ENCODE data around the gene IGSF3.
A peak's percentile ranks its signal among the peaks of the same experiment; 100 is the strongest.
"Not testable (repeated sequence)": the region's sequence is repeated elsewhere in the genome, so short reads cannot be mapped to it uniquely, and the experiment has no call there.

Gene IGSF3

GRCh38 chr1:116572771-116573430, 94.6 kb downstream of the IGSF3 start:
- DNase-seq: no peak

- no peak for DNase-seq
Observed at GRCh38 chr1:116572099-116572498, 95.4 kb downstream of the IGSF3 start.

DNA sequence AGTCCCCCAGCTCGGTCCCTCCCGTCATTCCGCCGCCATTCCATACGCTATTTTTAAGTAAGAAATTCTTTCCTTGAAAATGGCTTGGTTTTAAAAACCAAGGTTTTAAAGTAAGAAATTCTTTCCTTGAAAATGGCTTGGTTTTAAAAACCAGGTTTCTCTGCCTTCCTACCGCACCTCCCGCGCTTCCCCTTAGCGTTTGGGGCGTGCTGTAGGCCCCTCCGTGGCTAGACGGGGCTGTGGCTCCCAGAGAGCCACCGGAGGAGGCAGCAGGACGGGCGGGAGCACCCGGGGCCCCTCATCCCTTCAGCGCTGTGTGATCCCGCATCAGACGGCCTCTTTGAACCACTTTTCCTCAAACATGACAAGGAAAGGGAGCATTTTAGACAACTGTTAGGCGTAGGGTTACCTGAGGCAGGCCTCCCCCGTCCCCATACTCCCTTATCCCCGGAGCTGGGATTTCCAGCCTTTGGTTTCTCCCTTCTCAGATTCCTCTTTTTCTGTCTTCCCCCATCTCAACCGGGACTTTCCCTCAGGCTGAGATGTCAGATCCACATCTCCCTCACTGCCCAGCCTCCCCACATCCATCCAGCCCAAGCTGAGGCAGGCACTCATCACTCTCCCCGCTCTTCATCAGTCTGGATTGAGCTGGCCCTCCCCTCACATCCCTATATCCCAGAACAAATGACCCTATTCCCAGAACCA, 96.2 kb downstream of the IGSF3 start:
- no peak for DNase-seq

DNA sequence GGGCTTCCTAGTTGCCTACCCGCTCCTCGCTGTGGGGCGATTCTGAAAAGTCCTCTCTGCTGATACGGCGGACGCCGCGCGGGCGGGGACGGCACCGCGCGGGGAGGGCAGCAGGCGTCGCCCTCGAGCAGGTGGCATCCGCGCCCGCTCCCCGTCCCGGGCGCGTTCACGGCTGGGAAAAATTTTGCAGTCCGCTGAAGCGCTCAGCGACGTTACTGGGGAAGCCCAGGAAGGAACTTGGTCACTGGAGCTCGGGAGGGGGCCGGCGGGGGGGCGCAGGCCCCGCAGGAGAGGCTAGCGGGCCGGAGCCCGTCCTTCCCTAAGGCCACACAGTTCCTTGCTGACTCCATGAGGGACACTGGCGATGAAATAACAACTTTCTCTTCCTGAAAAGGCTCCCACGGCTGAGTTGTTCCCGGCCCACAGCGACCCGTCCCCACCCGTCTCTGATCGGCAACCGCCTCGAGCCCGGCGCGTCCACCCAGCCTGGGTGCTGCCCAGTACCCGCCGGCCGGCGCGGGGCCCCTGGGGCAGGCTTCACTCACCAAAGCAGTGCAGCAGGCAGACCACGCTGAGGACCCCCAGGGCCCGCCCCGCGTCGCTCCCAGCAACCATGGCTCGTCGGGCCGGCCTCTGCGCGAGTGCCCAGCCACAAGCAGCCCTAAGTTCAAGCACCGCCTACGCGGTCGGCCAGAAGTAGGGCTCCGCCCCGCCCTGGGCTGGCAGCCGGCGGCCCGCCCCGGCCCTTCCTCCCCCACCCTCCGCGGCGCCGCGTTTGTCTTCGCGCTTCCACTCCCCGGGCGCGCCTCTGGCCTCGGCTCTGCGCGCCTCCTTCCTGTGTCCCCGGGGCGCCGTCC, 96.9 kb downstream of the IGSF3 start, which contains the start of gene CD58:
Gene CD58, minus strand, starts transcription at position 669 of the 857 bp plus-strand sequence. Its CDS starts 54 bp downstream, at position 615.
- peak; percentile 85 for DNase-seq

DNA sequence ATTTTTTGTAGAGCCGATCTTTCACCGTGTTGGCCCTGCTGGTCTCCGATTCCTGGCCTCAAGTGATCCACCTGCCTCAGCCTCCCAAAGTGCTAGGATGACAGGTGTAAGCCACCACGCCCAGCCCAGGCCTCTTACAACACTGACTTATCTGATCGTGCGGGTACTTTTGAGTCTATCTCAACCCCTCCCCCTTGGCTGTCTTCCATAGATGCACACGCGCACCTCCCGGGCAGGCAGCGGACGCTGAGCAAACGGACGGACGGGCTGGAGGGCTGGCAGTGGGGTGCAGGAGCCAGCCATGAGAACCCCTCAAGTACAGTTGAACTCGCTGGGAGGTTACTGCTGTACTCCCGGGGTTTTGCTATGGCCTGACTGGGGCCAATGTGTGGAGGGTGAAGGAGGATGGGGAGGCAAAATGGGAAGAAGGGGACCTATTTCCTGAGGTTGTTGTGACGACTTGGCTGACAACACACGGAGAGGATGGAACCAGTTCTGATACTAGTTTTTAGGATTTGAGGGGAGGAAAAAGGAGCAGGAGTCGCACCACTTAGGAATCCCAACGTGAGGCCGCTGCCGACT, 97.7 kb downstream of the IGSF3 start:
- peak; percentile 72 for DNase-seq

- DNase-seq: no peak
Observed at GRCh38 chr1:116569381-116569670, 98.2 kb downstream of the IGSF3 start.

GRCh38 chr1:116568662-116569380, 98.7 kb downstream of the IGSF3 start:
- DNase-seq: no peak

GRCh38 chr1:116567790-116568661, 99.5 kb downstream of the IGSF3 start:
- no peak for DNase-seq

DNA sequence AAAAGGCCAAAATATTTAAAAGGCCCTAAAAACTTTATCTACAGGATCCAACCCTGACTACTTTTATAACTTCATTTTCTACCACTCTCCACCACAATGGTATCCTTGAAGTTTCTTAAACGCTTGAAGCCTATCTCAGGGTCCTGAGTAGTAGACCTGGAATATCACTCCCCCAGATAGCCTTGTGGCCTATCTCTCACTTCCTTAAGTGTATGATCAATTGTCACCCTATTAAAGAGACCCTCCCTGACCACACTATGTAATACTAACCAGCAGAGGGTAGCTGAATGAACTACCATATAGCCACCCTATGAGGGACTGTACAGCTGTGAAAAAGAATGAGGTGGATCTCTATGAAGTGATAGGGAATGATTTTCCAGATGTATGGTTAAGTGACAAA, 102.3 kb downstream of the IGSF3 start:
- no peak for DNase-seq

DNA sequence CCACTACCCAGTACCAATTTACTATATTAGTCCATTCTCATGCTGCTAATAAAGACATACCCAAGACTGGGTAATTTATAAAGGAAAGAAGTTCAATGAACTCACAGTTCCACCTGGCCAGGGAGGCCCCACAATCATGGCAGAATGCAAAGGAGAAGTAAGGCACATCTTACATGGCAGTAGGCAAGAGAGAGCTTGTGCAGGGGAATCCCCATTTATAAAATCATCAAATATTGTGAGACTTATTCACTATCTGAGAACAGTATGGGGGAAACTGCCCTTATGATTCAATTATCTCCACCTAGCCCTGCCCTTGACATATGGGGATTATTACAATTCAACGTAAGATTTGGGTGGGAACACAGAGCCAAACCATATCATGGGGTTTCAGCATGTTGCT, 103.1 kb downstream of the IGSF3 start:
- DNase-seq: no peak

DNA sequence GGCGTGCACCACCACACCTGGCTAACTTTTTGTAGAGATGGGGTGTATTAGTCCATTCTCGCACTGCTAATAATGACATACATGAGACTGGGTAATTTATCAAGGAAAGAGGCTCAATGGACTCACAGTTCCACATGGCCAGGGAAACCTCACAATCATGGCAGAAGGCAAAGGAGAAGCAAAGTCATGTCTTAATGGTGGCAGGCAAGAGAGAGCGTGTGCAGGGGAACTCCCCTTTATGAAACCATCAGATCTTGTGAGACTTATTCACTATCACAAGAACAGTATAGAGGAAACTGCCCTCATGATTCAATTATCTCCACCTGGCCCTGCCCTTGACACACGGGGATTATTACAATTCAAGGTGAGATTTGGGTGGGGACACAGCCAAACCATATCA, 105.1 kb downstream of the IGSF3 start:
- not testable (repeated sequence) for DNase-seq

DNA sequence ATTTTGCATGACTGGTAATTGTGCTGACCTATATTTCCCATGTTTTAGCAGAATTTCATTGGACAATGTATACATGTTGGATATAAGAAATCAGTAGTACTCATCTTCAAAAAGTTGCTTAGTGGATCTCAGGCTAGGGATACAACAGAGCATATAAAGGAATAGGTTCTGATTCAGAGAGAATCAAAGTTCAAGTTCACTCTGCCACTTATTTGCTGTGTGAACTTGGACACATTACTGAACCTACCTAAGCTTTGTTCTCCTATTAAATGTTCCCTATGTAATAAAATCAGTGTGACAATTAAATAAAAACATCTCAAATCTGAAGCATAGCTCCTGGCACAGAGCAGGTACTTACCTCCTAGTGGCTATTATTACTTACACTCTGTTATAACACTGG, 106.0 kb downstream of the IGSF3 start:
- DNase-seq: no peak

DNA sequence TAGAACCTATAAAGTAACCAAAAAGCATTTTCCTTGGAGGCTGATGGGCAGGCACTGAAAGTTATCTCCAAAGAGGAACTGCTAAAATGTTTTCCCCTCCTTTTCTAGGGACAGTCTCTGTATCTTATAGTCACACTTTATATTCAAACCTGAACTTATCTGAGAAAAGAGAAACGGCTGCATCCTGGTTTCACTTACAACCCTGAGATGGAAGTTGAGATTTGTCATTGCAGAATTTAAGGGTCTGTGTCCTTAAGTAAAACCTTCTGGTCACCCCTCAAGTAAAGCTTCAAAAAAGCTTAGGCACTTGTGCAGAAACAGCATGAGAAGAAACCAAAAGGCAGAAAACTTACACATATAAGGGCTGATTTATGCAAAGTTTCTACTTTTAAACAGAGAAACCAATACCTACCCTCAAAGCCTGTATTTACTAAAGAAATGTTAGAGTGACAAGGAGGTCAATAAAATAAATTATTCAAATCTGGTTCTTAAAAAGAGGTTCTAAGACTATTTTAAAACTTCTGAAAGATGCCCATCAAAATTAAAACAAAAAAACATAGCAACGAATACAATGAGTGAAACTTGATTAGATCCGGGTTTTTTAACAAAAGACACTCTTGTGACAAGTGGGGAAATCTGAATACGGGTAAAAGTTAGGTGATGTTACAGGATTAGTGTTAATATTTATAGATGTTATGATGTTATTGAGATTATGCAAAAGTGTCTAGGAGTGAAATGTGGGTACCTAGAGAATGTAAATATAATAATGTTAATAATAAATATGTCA, 106.6 kb downstream of the IGSF3 start:
- DNase-seq: no peak

- no peak for DNase-seq
Observed at GRCh38 chr1:116559304-116559761, 108.2 kb downstream of the IGSF3 start.

DNA sequence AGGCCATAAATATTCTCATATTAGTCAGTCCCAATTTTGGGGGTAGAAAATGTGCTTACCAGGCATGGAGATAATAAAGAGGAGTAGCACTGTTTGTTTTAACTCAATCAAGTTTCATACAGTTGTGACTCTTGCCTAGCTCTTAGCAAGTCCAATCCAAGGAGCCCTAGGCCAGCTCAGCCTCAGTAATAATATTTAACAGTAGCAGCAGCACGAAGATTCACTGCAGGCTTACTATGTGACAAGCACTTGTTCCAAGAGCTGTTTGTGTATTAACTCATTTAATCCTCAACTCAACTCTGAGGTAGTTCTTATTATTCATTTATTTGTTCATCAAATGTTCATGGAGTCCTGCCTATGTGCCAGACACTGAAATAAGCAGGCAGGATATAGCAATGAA, 109.0 kb downstream of the IGSF3 start:
- DNase-seq: no peak

GRCh38 chr1:116558140-116558549, 109.4 kb downstream of the IGSF3 start:
- no peak for DNase-seq

DNA sequence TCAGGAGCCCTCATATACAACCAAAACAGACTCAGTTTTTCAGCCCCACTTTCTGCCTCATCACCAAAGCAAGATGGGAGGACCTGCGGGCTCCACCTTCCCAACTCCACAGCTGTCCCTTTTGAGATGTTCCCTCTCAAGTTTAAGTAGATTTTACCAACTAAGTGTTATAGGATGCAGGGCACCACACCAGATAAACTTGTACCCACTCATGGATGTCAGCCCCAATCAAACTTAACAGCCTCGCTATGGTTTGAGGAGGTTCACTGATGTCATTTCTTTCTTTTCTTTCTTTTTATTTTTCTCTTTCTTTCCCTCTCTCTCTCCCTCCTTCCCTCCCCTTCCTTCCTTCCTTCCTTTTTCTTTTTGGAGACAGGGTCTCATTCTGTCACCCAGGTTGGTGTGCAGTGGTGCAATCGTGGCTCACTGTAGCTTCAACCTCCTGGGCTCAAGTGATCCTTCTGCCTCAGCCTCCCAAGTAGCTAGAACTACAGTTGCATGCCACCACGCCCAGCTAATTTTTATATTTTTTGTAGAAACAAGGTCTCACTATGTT, 110.1 kb downstream of the IGSF3 start:
- DNase-seq: no peak

- peak; percentile 75 for DNase-seq
Observed at GRCh38 chr1:116556289-116557006, 111.1 kb downstream of the IGSF3 start.

DNA sequence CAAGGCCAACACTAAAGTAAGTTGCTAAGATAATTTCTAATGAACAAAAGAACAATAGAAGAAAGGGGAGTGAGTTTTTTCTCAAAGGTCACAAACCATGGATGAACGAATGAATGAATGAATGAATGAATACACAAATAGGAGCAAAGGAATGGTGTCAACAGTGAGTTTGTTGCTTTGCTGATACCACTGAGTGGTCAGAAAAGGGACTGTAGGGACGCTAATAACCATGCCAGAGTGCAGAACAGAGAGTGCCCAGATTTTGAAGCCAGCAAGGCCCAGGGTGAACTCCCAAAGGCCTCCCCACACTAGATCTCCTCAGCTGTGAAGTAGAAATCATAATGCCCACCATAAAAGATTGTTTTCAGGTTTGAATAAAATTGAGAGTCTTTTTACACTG, 112.6 kb downstream of the IGSF3 start:
- DNase-seq: no peak

Data from CD4-positive, alpha-beta T cell treated with Interleukin-10 for 1 hour (primary cell).